ENCODE data around the gene ERGIC1. TPM values are rescaled to one million over a fixed set of nuclear protein-coding genes. Genes with fewer than 3 reads are reported as not detected.

ERGIC1 gene
- total and polyA plus RNA-seq, 2 of the 13 experiments (the other 11 are each of a cell fraction or from before 2014, with no cell fraction given): 78.5 to 184 TPM

DNA sequence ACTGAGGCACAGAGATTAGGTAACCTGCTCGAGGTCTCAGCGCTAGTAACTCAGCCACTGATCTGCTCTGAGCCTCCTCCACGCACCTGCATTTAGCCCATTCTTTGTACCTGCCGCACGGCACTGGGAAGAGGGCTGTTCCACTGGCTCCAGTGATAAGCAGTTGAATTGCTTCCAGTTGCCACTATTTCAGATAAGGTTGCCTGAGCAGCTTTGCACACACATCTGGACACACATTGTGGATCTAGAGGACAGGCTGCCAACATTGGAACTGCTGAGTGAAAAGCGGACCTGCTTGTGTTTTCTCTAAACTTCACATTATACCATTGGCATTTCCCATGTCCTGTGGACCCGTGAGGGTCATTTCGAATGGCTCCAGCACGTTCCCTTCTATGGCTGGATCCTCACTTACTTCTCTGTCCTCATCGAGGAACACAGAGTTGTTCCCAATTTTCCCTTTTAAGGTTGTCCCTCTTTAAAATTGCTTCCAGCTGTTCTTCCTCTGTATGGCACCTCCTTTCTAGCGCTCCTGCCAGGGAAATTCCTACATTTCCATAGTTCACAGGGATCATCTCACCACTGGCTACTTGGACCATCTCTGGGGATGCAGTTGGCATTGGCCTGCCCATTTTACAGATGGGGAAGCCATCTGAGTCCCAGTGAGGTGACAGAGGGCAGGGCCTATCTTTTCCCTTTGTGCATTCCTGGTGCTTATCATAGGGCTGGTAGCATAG lies 79.2 kb downstream of the ERGIC1 start:
- WGBS (ENCODE audit: low lambda C conversion rate): 98% methylated on average over 11 of the region's 11 CpGs
- H2AFZ ChIP-seq (ENCODE audit: low read length): no peak overlapping the region
- DNase-seq (ENCODE audit: low spot score) (no peak), FAIRE-seq (no peak), ATAC-seq (no peak)
- no TSS peak for BruUV-seq (replicated peaks)
- CTCF ChIA-PET (ENCODE audit: low intra/inter-chr PET ratio, low total read pairs): no interaction called here
- H3K27ac ChIP-seq (ENCODE audit: extremely low read length, insufficient read depth, low read length): no peak overlapping the region
- H3K79me2 ChIP-seq (ENCODE audit: insufficient read depth, low read length): no peaks in the 10 kb centered on the region
- in situ Hi-C loops (cut with HindIII; ENCODE audit: extremely low pct_ligation_motif_present, low pct_unique_long_range_greater_than_20kb) (no loop called here), intact Hi-C loops (cut with micrococcal nuclease; ENCODE audit: unreplicated experiment) (no loop called here)
- no peak overlapping the region for H3K4me3 ChIP-seq (replicated peaks in 1 of 3; ENCODE audit: insufficient read depth in 1 of 3, low read depth in 2 of 3, low read length in 3 of 3)
- H3K36me3 ChIP-seq (replicated peaks in 1 of 2; ENCODE audit: control insufficient read depth in 1 of 2, insufficient read depth in 2 of 2, low read length in 2 of 2): peaks cover 25 to 72% of the 10 kb centered on the region in 2 experiments; a peak in 4 of 5 replicates
- H4K20me1 ChIP-seq (ENCODE audit: insufficient read depth, low read length): no peaks in the 10 kb centered on the region
- no peaks in the 10 kb centered on the region for H3K4me1 ChIP-seq (ENCODE audit: insufficient read depth, low read length)
- no peaks in the 10 kb centered on the region for H3K27me3 ChIP-seq (ENCODE audit: control insufficient read depth in 1 of 2, insufficient read depth in 2 of 2, low read length in 2 of 2)
- H3K4me2 ChIP-seq (ENCODE audit: low read depth, low read length): no peak overlapping the region
- H3K9ac ChIP-seq (ENCODE audit: insufficient read depth, low read depth, low read length): no peak overlapping the region
- no peaks in the 10 kb centered on the region for H3K9me3 ChIP-seq (ENCODE audit: low read length)
- POLR2A ChIA-PET: no interaction called here
- no peak for TF ChIP-seq ZNF24 (IDR thresholded peaks at IDR 0.05)
- TF ChIP-seq ZMAT5 (CRISPR knock-in tag; IDR thresholded peaks at IDR 0.05; ENCODE audit: borderline replicate concordance, low read depth): no peak
- no peak for TF ChIP-seq ZMYM2 (CRISPR knock-in tag; IDR thresholded peaks at IDR 0.05)
- TF ChIP-seq TRIM22 (IDR thresholded peaks at IDR 0.05): no peak
- TF ChIP-seq ZNF329 (CRISPR knock-in tag; IDR thresholded peaks at IDR 0.05; ENCODE audit: low read depth): no peak
- no peak for TF ChIP-seq TP53 (CRISPR knock-in tag; conservative IDR thresholded peaks at IDR 0.05)
- TF ChIP-seq NFE2L1 (CRISPR knock-in tag; IDR thresholded peaks at IDR 0.05; ENCODE audit: borderline replicate concordance): no peak
- TF ChIP-seq ZNF205 (CRISPR knock-in tag; IDR thresholded peaks at IDR 0.05): no peak
- TF ChIP-seq ZBTB14 (CRISPR knock-in tag; IDR thresholded peaks at IDR 0.05): no peak
- no peak for TF ChIP-seq ZNF710 (CRISPR knock-in tag; IDR thresholded peaks at IDR 0.05; ENCODE audit: borderline replicate concordance)
- TF ChIP-seq ZBTB1 (CRISPR knock-in tag; IDR thresholded peaks at IDR 0.05; ENCODE audit: borderline replicate concordance): no peak
- TF ChIP-seq, protein P1, sequence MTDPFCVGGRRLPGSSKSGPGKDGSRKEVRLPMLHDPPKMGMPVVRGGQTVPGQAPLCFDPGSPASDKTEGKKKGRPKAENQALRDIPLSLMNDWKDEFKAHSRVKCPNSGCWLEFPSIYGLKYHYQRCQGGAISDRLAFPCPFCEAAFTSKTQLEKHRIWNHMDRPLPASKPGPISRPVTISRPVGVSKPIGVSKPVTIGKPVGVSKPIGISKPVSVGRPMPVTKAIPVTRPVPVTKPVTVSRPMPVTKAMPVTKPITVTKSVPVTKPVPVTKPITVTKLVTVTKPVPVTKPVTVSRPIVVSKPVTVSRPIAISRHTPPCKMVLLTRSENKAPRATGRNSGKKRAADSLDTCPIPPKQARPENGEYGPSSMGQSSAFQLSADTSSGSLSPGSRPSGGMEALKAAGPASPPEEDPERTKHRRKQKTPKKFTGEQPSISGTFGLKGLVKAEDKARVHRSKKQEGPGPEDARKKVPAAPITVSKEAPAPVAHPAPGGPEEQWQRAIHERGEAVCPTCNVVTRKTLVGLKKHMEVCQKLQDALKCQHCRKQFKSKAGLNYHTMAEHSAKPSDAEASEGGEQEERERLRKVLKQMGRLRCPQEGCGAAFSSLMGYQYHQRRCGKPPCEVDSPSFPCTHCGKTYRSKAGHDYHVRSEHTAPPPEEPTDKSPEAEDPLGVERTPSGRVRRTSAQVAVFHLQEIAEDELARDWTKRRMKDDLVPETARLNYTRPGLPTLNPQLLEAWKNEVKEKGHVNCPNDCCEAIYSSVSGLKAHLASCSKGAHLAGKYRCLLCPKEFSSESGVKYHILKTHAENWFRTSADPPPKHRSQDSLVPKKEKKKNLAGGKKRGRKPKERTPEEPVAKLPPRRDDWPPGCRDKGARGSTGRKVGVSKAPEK (CRISPR knock-in tag; IDR thresholded peaks at IDR 0.05; ENCODE audit: borderline replicate concordance): no peak
- TF ChIP-seq ZNF510 (CRISPR knock-in tag; IDR thresholded peaks at IDR 0.05; ENCODE audit: low read depth): no peak
- TF ChIP-seq, protein P2, sequence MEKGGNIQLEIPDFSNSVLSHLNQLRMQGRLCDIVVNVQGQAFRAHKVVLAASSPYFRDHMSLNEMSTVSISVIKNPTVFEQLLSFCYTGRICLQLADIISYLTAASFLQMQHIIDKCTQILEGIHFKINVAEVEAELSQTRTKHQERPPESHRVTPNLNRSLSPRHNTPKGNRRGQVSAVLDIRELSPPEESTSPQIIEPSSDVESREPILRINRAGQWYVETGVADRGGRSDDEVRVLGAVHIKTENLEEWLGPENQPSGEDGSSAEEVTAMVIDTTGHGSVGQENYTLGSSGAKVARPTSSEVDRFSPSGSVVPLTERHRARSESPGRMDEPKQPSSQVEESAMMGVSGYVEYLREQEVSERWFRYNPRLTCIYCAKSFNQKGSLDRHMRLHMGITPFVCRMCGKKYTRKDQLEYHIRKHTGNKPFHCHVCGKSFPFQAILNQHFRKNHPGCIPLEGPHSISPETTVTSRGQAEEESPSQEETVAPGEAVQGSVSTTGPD (CRISPR knock-in tag; IDR thresholded peaks at IDR 0.05): no peak
- TF ChIP-seq MZF1 (CRISPR knock-in tag; IDR thresholded peaks at IDR 0.05; ENCODE audit: borderline replicate concordance): no peak
